ENCODE measurements around the gene ZBTB5.
"Not testable (repeated sequence)": the region's sequence is repeated elsewhere in the genome, so short reads cannot be mapped to it uniquely, and the experiment has no call there.

Gene ZBTB5

GRCh38 chr9:37398464-37399025 is 66.7 kb downstream of the ZBTB5 start:
- peaks cover 96% of the 10 kb centered on the region for H3F3A ChIP-seq (ENCODE audit: insufficient read depth)
- peaks cover 18% of the 10 kb centered on the region; the same call in 1 of the 2 replicates for H3K79me2 ChIP-seq (ENCODE audit: insufficient read depth, low read length)
- H4K20me1 ChIP-seq (ENCODE audit: low read depth, low read length), result no peaks in the 10 kb centered on the region
- H3K36me3 ChIP-seq (ENCODE audit: low read length), result no peaks in the 10 kb centered on the region
- H2AFZ ChIP-seq (ENCODE audit: low read depth, low read length, severe bottlenecking), result no peak overlapping the region
- peak overlapping the region; percentile 83 for H3K9ac ChIP-seq (ENCODE audit: low read length)
- peak overlapping the region; percentile 62 for H3K4me2 ChIP-seq (ENCODE audit: low read depth, low read length, poor library complexity, severe bottlenecking)
- H3K4me3 ChIP-seq (ENCODE audit: insufficient read depth, low read length, poor library complexity, severe bottlenecking), result peak overlapping the region; percentile 17
- H3K27ac ChIP-seq (ENCODE audit: low read depth, low read length), result peak overlapping the region; percentile 95
- TF ChIP-seq EZH2phosphoT487 (conservative IDR thresholded peaks at IDR 0.05; ENCODE audit: low read length), result no peak
- no peak for TF ChIP-seq CTCF (IDR thresholded peaks at IDR 0.05; ENCODE audit: insufficient read depth, low read length, poor library complexity, severe bottlenecking)
- no peaks in the 10 kb centered on the region for H3K27me3 ChIP-seq (ENCODE audit: low read length)
- H3K9me3 ChIP-seq (ENCODE audit: insufficient read depth, low read length), result no peaks in the 10 kb centered on the region
- no peaks in the 10 kb centered on the region for H3K9me2 ChIP-seq (replicated peaks; ENCODE audit: insufficient read depth, low read length)

- H3K79me2 ChIP-seq (ENCODE audit: insufficient read depth, low read length), result peaks cover 18% of the 10 kb centered on the region; the same call in 1 of the 2 replicates
- H3K4me3 ChIP-seq (ENCODE audit: insufficient read depth, low read length, poor library complexity, severe bottlenecking), result peak overlapping the region; percentile 29
- peaks cover 96% of the 10 kb centered on the region for H3F3A ChIP-seq (ENCODE audit: insufficient read depth)
- not testable (repeated sequence) for H3K9me2 ChIP-seq (replicated peaks; ENCODE audit: insufficient read depth, low read length); H3K9me3 ChIP-seq (ENCODE audit: insufficient read depth, low read length); H2AFZ ChIP-seq (ENCODE audit: low read depth, low read length, severe bottlenecking); H3K27me3 ChIP-seq (ENCODE audit: low read length); H3K36me3 ChIP-seq (ENCODE audit: low read length); H4K20me1 ChIP-seq (ENCODE audit: low read depth, low read length)
- peak overlapping the region; percentile 83 for H3K9ac ChIP-seq (ENCODE audit: low read length)
- peak overlapping the region; percentile 95 for H3K27ac ChIP-seq (ENCODE audit: low read depth, low read length)
- H3K4me2 ChIP-seq (ENCODE audit: low read depth, low read length, poor library complexity, severe bottlenecking), result peak overlapping the region; percentile 62
Measured at GRCh38 chr9:37397948-37398347, 67.3 kb downstream of the ZBTB5 start.

DNA sequence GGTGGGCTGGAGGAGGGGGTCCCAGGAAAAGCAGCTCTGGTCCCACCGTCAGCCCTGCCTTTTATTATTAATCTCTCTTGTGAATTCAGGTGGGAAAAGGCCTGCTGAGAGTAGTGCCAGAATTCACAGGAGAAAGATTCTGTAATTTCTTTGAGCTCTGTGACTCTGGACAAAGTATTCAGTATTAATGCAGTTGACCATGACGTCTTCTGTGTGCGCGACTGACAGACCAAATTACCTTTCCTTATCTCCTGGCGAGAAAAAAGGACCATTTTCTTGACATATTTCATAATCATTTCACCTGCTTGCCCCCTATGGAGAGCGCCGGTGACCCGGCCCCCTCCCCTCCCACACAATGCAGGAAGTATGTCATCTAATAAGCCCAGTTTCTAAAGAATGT is 69.6 kb downstream of the ZBTB5 start:
- Histone ChIP-seq H3K9ac (ENCODE audit: low read length) (peak overlapping the region; percentile 83), H3F3A (ENCODE audit: insufficient read depth) (peaks cover 95% of the 10 kb centered on the region), H3K4me3 (ENCODE audit: insufficient read depth, low read length, poor library complexity, severe bottlenecking) (peak overlapping the region; percentile 7), H3K9me2 (replicated peaks; ENCODE audit: insufficient read depth, low read length) (no peaks in the 10 kb centered on the region), H3K27ac (ENCODE audit: low read depth, low read length) (peak overlapping the region; percentile 95), H3K79me2 (ENCODE audit: insufficient read depth, low read length) (peaks cover 12% of the 10 kb centered on the region; the same call in 1 of the 2 replicates), H3K36me3 (ENCODE audit: low read length) (no peaks in the 10 kb centered on the region), H3K27me3 (ENCODE audit: low read length) (no peaks in the 10 kb centered on the region), H2AFZ (ENCODE audit: low read depth, low read length, severe bottlenecking) (no peak overlapping the region), H3K4me2 (ENCODE audit: low read depth, low read length, poor library complexity, severe bottlenecking) (peak overlapping the region; percentile 62), H4K20me1 (ENCODE audit: low read depth, low read length) (no peaks in the 10 kb centered on the region), H3K9me3 (ENCODE audit: insufficient read depth, low read length) (no peaks in the 10 kb centered on the region)
- TF ChIP-seq CTCF (IDR thresholded peaks at IDR 0.05; ENCODE audit: insufficient read depth, low read length, poor library complexity, severe bottlenecking) (no peak), EZH2phosphoT487 (conservative IDR thresholded peaks at IDR 0.05; ENCODE audit: low read length) (no peak)

- Histone ChIP-seq H3K4me2 (ENCODE audit: low read depth, low read length, poor library complexity, severe bottlenecking) (peak overlapping the region; percentile 62), H3K27me3 (ENCODE audit: low read length) (no peaks in the 10 kb centered on the region), H4K20me1 (ENCODE audit: low read depth, low read length) (no peaks in the 10 kb centered on the region), H3F3A (ENCODE audit: insufficient read depth) (peaks cover 95% of the 10 kb centered on the region), H3K9me2 (replicated peaks; ENCODE audit: insufficient read depth, low read length) (no peaks in the 10 kb centered on the region), H3K4me3 (ENCODE audit: insufficient read depth, low read length, poor library complexity, severe bottlenecking) (peak overlapping the region; percentile 7), H3K9ac (ENCODE audit: low read length) (peak overlapping the region; percentile 83), H3K9me3 (ENCODE audit: insufficient read depth, low read length) (no peaks in the 10 kb centered on the region), H2AFZ (ENCODE audit: low read depth, low read length, severe bottlenecking) (peak overlapping the region; percentile 1), H3K36me3 (ENCODE audit: low read length) (no peaks in the 10 kb centered on the region), H3K79me2 (ENCODE audit: insufficient read depth, low read length) (0 out of 2 replicates have a peak, but pooled peaks cover 9% of the 10 kb centered on the region), H3K27ac (ENCODE audit: low read depth, low read length) (peak overlapping the region; percentile 95)
- TF ChIP-seq CTCF (IDR thresholded peaks at IDR 0.05; ENCODE audit: insufficient read depth, low read length, poor library complexity, severe bottlenecking), result no peak
- no peak for TF ChIP-seq EZH2phosphoT487 (conservative IDR thresholded peaks at IDR 0.05; ENCODE audit: low read length)
Measured at GRCh38 chr9:37395229-37395628, 70.0 kb downstream of the ZBTB5 start.
